HEK293 (cell line): Measurements from ENCODE around the gene ERBB4.

Source experiments
- CTCF ChIA-PET: fragments of 350-600 bp; formaldehyde crosslinking; extraction: SDS; loops from one replicate; lab custom pipeline; 2021; ENCODE audit warnings: antibody characterized with exemption; lab: Yijun Ruan, JAX
- POLR2A ChIA-PET: fragments of 300-600 bp; formaldehyde crosslinking; extraction: SDS; loops from one replicate; lab custom pipeline; 2020; ENCODE audit warnings: antibody characterized with exemption, inconsistent platforms; lab: Yijun Ruan, JAX
- H3K27ac ChIP-seq: fragments of 200-500 bp; sonication (Bioruptor generic); 2 replicates; pipeline ENCODE4 v1.5.1; 2014; ENCODE audit warnings: low read depth, low read length, control low read depth, inconsistent platforms; ENCODE audit errors: extremely low read depth
- H3K36me3 ChIP-seq, 2 experiments: fragments of 200-500 bp in 1 of 2; sonication (Bioruptor generic) in 1 of 2; 1 replicate in 1 of 2; 2 replicates in 1 of 2; pipeline ENCODE4 v1.5.1; 2014 to 2017; ENCODE audit warnings: inconsistent platforms in 2 of 2, low read length in 2 of 2; ENCODE audit not compliant: control insufficient read depth in 2 of 2, insufficient read depth in 1 of 2
- H3K4me1 ChIP-seq: fragments of 200-500 bp; sonication (Bioruptor generic); 2 replicates; pipeline ENCODE4 v1.5.1; 2014; ENCODE audit warnings: mild to moderate bottlenecking, low read length, inconsistent platforms; ENCODE audit not compliant: control insufficient read depth, insufficient read depth
- H3K4me3 ChIP-seq: 2 replicates; pipeline ENCODE4 v1.5.1; 2011; ENCODE audit warnings: low read depth, mild to moderate bottlenecking, control low read depth, low read length, moderate library complexity
- H3K9me3 ChIP-seq: fragments of 200-500 bp; sonication (Bioruptor generic); 2 replicates; pipeline ENCODE4 v1.5.1; 2014; ENCODE audit warnings: low read depth, low read length, inconsistent platforms; ENCODE audit not compliant: control insufficient read depth, insufficient read depth
- GFI1B ChIP-seq: fragments of 450-650 bp; formaldehyde crosslinking; IDR thresholded peaks from 2 replicates; pipeline ENCODE4 v1.5.1; 2016; ENCODE audit warnings: missing biosample characterization, missing genetic modification characterization
- KLF10 ChIP-seq: fragments of 450-650 bp; IDR thresholded peaks from 2 replicates; pipeline ENCODE4 v1.5.1; 2018; ENCODE audit warnings: missing biosample characterization, mild to moderate bottlenecking, missing genetic modification characterization
- KLF9 ChIP-seq: fragments of 450-650 bp; formaldehyde crosslinking; IDR thresholded peaks from 2 replicates; pipeline ENCODE4 v1.5.1; 2016; ENCODE audit warnings: missing biosample characterization, missing genetic modification characterization, low read depth
- MYNN ChIP-seq: fragments of 450-650 bp; formaldehyde crosslinking; IDR thresholded peaks from 2 replicates; pipeline ENCODE4 v1.5.1; 2016; ENCODE audit warnings: missing biosample characterization, missing genetic modification characterization, borderline replicate concordance
- PBX3 ChIP-seq: sonication (generic); formaldehyde crosslinking; IDR thresholded peaks from 2 replicates; pipeline ENCODE4 v1.8.1; 2022; ENCODE audit warnings: mild to moderate bottlenecking, moderate library complexity, missing genetic modification reagents
- PRDM10 ChIP-seq: fragments of 450-650 bp; formaldehyde crosslinking; IDR thresholded peaks from 2 replicates; pipeline ENCODE4 v1.5.1; 2016; ENCODE audit warnings: missing biosample characterization, missing genetic modification characterization
- RBAK ChIP-seq: fragments of 450-650 bp; formaldehyde crosslinking; IDR thresholded peaks from 2 replicates; pipeline ENCODE4 v1.5.1; 2016; ENCODE audit warnings: missing biosample characterization, missing genetic modification characterization
- SP2 ChIP-seq: fragments of 450-650 bp; formaldehyde crosslinking; IDR thresholded peaks from 2 replicates; pipeline ENCODE4 v1.5.1; 2016; ENCODE audit warnings: missing biosample characterization, missing genetic modification characterization
- TCF7L2 ChIP-seq: IDR thresholded peaks from 2 replicates; pipeline ENCODE4 v1.6.1; 2011; ENCODE audit warnings: low read depth, mild to moderate bottlenecking, inconsistent platforms, low read length, moderate library complexity, borderline replicate concordance
- ZBTB17 ChIP-seq: fragments of 450-650 bp; formaldehyde crosslinking; IDR thresholded peaks from 2 replicates; pipeline ENCODE4 v1.5.1; 2016; ENCODE audit warnings: missing biosample characterization, missing genetic modification characterization
- ZBTB20 ChIP-seq: fragments of 450-650 bp; formaldehyde crosslinking; IDR thresholded peaks from 2 replicates; pipeline ENCODE4 v1.5.1; 2016; ENCODE audit warnings: missing biosample characterization, missing genetic modification characterization
- ZBTB7A ChIP-seq: fragments of 450-650 bp; formaldehyde crosslinking; IDR thresholded peaks from 2 replicates; pipeline ENCODE4 v1.5.1; 2016; ENCODE audit warnings: low read depth, missing biosample characterization, missing genetic modification characterization
- ZNF112 ChIP-seq: fragments of 450-650 bp; formaldehyde crosslinking; IDR thresholded peaks from 2 replicates; pipeline ENCODE4 v1.5.0; 2017; ENCODE audit warnings: missing biosample characterization, missing genetic modification characterization
- ZNF146 ChIP-seq: fragments of 450-650 bp; formaldehyde crosslinking; IDR thresholded peaks from 2 replicates; pipeline ENCODE4 v1.5.1; 2016; ENCODE audit warnings: missing biosample characterization, missing genetic modification characterization
- ZNF169 ChIP-seq: fragments of 450-650 bp; formaldehyde crosslinking; IDR thresholded peaks from 2 replicates; pipeline ENCODE4 v1.5.1; 2016; ENCODE audit warnings: missing biosample characterization, missing genetic modification characterization
- ZNF24 ChIP-seq: fragments of 450-650 bp; formaldehyde crosslinking; IDR thresholded peaks from 2 replicates; pipeline ENCODE4 v1.5.1; 2016; ENCODE audit warnings: missing biosample characterization, missing genetic modification characterization
- ZNF324 ChIP-seq: fragments of 450-650 bp; formaldehyde crosslinking; IDR thresholded peaks from 2 replicates; pipeline ENCODE4 v1.5.1; 2016; ENCODE audit warnings: missing biosample characterization, missing genetic modification characterization
- ZNF341 ChIP-seq: fragments of 450-650 bp; formaldehyde crosslinking; IDR thresholded peaks from 2 replicates; pipeline ENCODE4; 2016; ENCODE audit warnings: low read depth, missing biosample characterization, missing genetic modification characterization
- ZNF394 ChIP-seq: fragments of 450-650 bp; formaldehyde crosslinking; IDR thresholded peaks from 2 replicates; pipeline ENCODE4 v1.5.1; 2016; ENCODE audit warnings: missing biosample characterization, missing genetic modification characterization, mild to moderate bottlenecking, moderate library complexity, borderline replicate concordance
- ZNF530 ChIP-seq: fragments of 450-650 bp; formaldehyde crosslinking; IDR thresholded peaks from 2 replicates; pipeline ENCODE4 v1.5.1; 2016; ENCODE audit warnings: low read depth, missing biosample characterization, missing genetic modification characterization
- ZNF544 ChIP-seq: fragments of 450-650 bp; formaldehyde crosslinking; IDR thresholded peaks from 2 replicates; pipeline ENCODE4 v1.5.0; 2017; ENCODE audit warnings: missing biosample characterization, missing genetic modification characterization
- ZNF600 ChIP-seq: fragments of 450-650 bp; formaldehyde crosslinking; IDR thresholded peaks from 2 replicates; pipeline ENCODE4 v1.5.1; 2016; ENCODE audit warnings: missing biosample characterization, missing genetic modification characterization
- ZNF621 ChIP-seq: fragments of 450-650 bp; formaldehyde crosslinking; IDR thresholded peaks from 2 replicates; pipeline ENCODE4 v1.5.1; 2017; ENCODE audit warnings: missing biosample characterization, missing genetic modification characterization
- ZNF626 ChIP-seq: fragments of 450-650 bp; sonication (Bioruptor Pico); formaldehyde crosslinking; IDR thresholded peaks from 2 replicates; pipeline ENCODE4 v1.5.1; 2018; ENCODE audit warnings: missing biosample characterization, missing genetic modification characterization, inconsistent platforms
- ZNF629 ChIP-seq: fragments of 450-650 bp; formaldehyde crosslinking; IDR thresholded peaks from 2 replicates; pipeline ENCODE4 v1.5.1; 2017; ENCODE audit warnings: missing biosample characterization, missing genetic modification characterization
- ZNF747 ChIP-seq: fragments of 450-650 bp; formaldehyde crosslinking; IDR thresholded peaks from 2 replicates; pipeline ENCODE4 v1.5.1; 2016; ENCODE audit warnings: missing biosample characterization, missing genetic modification characterization
- ZNF837 ChIP-seq: fragments of 450-650 bp; formaldehyde crosslinking; IDR thresholded peaks from 2 replicates; pipeline ENCODE4 v1.5.1; 2016; ENCODE audit warnings: missing biosample characterization, missing genetic modification characterization
- TF ChIP-seq, protein P1 (sequence below): fragments of 450-650 bp; formaldehyde crosslinking; IDR thresholded peaks from 2 replicates; pipeline ENCODE4 v1.5.1; 2016; ENCODE audit warnings: missing biosample characterization, missing genetic modification characterization
- TF ChIP-seq, protein P2 (sequence below): fragments of 450-650 bp; formaldehyde crosslinking; IDR thresholded peaks from 2 replicates; pipeline ENCODE4 v1.5.1; 2016; ENCODE audit warnings: missing biosample characterization, missing genetic modification characterization
- TF ChIP-seq, protein P3 (sequence below): fragments of 450-650 bp; formaldehyde crosslinking; IDR thresholded peaks from 2 replicates; pipeline ENCODE4 v1.5.1; 2016; ENCODE audit warnings: missing biosample characterization, missing genetic modification characterization

ERBB4 gene

DNA sequence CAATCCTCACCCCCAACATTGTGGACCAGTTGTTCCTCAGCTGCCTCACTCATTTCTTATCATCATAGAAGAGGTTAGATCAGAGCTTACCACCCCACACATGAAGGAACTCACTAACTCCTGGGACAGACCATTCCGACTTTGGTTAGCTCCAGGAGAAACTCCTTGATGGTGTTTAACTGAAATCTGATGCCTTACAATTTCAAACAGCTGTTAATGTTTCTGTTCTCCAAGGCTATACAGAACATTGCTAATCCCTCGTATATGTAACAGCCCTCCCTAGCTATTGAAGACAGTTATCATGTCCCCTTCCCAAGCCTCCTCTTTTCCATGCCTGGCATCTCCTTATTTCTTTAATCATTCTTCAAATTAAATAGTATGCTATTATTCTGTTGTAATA lies 14.8 kb downstream of the ERBB4 start (continued):
- no peak for TF ChIP-seq ZNF324 (tag by site-specific recombination)
- peak; percentile 76 for TF ChIP-seq ZNF341 (tag by site-specific recombination)
- no peak for TF ChIP-seq RBAK (tag by site-specific recombination)
- no peak; the same call in 1 of the 2 replicates for TF ChIP-seq ZNF629
- TF ChIP-seq, protein P1, sequence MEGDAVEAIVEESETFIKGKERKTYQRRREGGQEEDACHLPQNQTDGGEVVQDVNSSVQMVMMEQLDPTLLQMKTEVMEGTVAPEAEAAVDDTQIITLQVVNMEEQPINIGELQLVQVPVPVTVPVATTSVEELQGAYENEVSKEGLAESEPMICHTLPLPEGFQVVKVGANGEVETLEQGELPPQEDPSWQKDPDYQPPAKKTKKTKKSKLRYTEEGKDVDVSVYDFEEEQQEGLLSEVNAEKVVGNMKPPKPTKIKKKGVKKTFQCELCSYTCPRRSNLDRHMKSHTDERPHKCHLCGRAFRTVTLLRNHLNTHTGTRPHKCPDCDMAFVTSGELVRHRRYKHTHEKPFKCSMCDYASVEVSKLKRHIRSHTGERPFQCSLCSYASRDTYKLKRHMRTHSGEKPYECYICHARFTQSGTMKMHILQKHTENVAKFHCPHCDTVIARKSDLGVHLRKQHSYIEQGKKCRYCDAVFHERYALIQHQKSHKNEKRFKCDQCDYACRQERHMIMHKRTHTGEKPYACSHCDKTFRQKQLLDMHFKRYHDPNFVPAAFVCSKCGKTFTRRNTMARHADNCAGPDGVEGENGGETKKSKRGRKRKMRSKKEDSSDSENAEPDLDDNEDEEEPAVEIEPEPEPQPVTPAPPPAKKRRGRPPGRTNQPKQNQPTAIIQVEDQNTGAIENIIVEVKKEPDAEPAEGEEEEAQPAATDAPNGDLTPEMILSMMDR = no peak
- TF ChIP-seq PBX3 = no peak
- TF ChIP-seq ZNF146 (tag by site-specific recombination) = no peak
- TF ChIP-seq ZNF837 (tag by site-specific recombination) = no peak
- TF ChIP-seq, protein P2, sequence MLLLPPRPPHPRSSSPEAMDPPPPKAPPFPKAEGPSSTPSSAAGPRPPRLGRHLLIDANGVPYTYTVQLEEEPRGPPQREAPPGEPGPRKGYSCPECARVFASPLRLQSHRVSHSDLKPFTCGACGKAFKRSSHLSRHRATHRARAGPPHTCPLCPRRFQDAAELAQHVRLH (tag by site-specific recombination) = no peak
- no peak for TF ChIP-seq ZBTB20 (tag by site-specific recombination)
- no peak for TF ChIP-seq ZNF530 (tag by site-specific recombination)
- TF ChIP-seq GFI1B (tag by site-specific recombination) = no peak
- TF ChIP-seq ZNF621 (tag by site-specific recombination) = no peak
- TF ChIP-seq ZBTB17 = 0 out of 2 replicates have a peak, but pooled peaks have one; percentile 13
- TF ChIP-seq ZNF544 (tag by site-specific recombination) = no peak
- peak; percentile 94 for TF ChIP-seq PRDM10 (tag by site-specific recombination)
- no peak for TF ChIP-seq ZNF24 (tag by site-specific recombination)
- TF ChIP-seq ZNF747 (tag by site-specific recombination) = no peak
- TF ChIP-seq SP2 = no peak
- TF ChIP-seq ZNF394 (tag by site-specific recombination) = no peak
- no peak for TF ChIP-seq ZNF112 (tag by site-specific recombination)

DNA sequence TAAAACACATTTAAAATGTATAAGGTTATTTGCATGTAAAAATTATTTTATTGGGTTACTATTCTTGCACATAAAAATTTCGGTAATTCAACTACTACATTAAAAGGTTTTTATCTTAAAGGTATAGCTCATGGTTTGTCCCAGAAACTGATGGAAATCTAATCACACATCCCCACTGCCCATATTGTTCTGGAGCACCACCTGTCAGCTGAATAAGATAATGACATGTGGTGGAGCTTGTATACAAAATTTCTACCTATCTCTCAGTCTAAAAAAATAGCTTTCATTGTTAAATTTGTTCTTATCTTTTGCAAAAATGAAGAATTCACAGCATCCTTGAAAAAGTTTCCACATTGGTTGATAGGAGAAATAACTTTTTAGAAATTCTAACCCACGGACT lies 18.3 kb downstream of the ERBB4 start:
- Histone ChIP-seq H3K4me3 (no peak overlapping the region), H3K36me3 (no peaks in the 10 kb centered on the region), H3K4me1 (peaks cover 25% of the 10 kb centered on the region), H3K27ac (no peak overlapping the region), H3K9me3 (no peaks in the 10 kb centered on the region)
- CTCF ChIA-PET = interaction anchor here (0.5 to 3.0 kb wide), 19 partner anchors 9 to 1067 kb away, joined by 3 to 17 read pairs (median 4); no protein-coding TSS in a partner anchor
- POLR2A ChIA-PET = interaction anchor here (0.6 kb wide), 1 partner anchor 21 kb away, joined by 6 read pairs; no protein-coding TSS in a partner anchor
- TF ChIP-seq, protein P3, sequence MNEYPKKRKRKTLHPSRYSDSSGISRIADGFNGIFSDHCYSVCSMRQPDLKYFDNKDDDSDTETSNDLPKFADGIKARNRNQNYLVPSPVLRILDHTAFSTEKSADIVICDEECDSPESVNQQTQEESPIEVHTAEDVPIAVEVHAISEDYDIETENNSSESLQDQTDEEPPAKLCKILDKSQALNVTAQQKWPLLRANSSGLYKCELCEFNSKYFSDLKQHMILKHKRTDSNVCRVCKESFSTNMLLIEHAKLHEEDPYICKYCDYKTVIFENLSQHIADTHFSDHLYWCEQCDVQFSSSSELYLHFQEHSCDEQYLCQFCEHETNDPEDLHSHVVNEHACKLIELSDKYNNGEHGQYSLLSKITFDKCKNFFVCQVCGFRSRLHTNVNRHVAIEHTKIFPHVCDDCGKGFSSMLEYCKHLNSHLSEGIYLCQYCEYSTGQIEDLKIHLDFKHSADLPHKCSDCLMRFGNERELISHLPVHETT (tag by site-specific recombination) = no peak
- TF ChIP-seq ZBTB7A (tag by site-specific recombination) (no peak), KLF10 (no peak), ZNF837 (tag by site-specific recombination) (no peak), MYNN (tag by site-specific recombination) (no peak), KLF9 (tag by site-specific recombination) (no peak), ZNF169 (no peak), ZNF600 (tag by site-specific recombination) (no peak), ZNF626 (tag by site-specific recombination) (no peak), ZNF24 (tag by site-specific recombination) (no peak), TCF7L2 (no peak), ZNF112 (tag by site-specific recombination) (no peak)
